ENCODE data around the gene TXNDC11. TPM values are rescaled to one million over a fixed set of nuclear protein-coding genes. Genes with fewer than 3 reads are reported as not detected.

Gene TXNDC11
- total and polyA plus RNA-seq, 2 donors (not counting 3 experiments of a cell fraction or from before 2014, with no cell fraction given) = 42.5 to 66.0 TPM

- Histone ChIP-seq H2AFZ (ENCODE audit: low read depth, low read length) (no peak overlapping the region), H3K27ac (ENCODE audit: insufficient read depth, low read depth, low read length) (no peak overlapping the region), H3K79me2 (ENCODE audit: control insufficient read depth, insufficient read depth, low read length) (no peaks in the 10 kb centered on the region), H3K27me3 (ENCODE audit: control insufficient read depth in 2 of 2, insufficient read depth in 2 of 2, low read length in 2 of 2) (no peaks in the 10 kb centered on the region), H3K4me1 (ENCODE audit: control insufficient read depth, extremely low read depth, insufficient read depth, low read length) (no peaks in the 10 kb centered on the region), H3K36me3 (ENCODE audit: control insufficient read depth in 2 of 2, extremely low read depth in 1 of 2, insufficient read depth in 2 of 2, low read length in 2 of 2) (no peaks in the 10 kb centered on the region), H3K4me3 (replicated peaks in 1 of 3; ENCODE audit: insufficient read depth in 1 of 3, low read depth in 1 of 3, low read length in 3 of 3) (no peak overlapping the region), H3K4me2 (ENCODE audit: insufficient read depth, low read length) (no peak overlapping the region), H3K9me3 (replicated peaks; ENCODE audit: control insufficient read depth, insufficient read depth, low read length) (no peaks in the 10 kb centered on the region), H3K9ac (replicated peaks; ENCODE audit: extremely low read depth, insufficient read depth, low read length) (no peak overlapping the region), H3K9me1 (replicated peaks; ENCODE audit: control insufficient read depth, extremely low read depth, insufficient read depth, low read length) (no peaks in the 10 kb centered on the region), H4K20me1 (replicated peaks; ENCODE audit: control insufficient read depth, extremely low read depth, insufficient read depth, low read length) (no peaks in the 10 kb centered on the region)
- no peak for FAIRE-seq
- intact Hi-C loops (cut with micrococcal nuclease) = no loop called here
- BruUV-seq (replicated peaks) = no TSS peak
- ChIA-PET CTCF (interaction anchor here (1.3 kb wide), 2 partner anchors 241 to 243 kb away, joined by 3 to 4 read pairs; no protein-coding TSS in a partner anchor), POLR2A (no interaction called here)
- no peak for DNase-seq (ENCODE audit: low read depth, low spot score)
- dilution Hi-C loops (cut with MboI; ENCODE audit: extremely low pct_ligation_motif_present, low sequenced_read_pairs) = no loop called here
- no peak for TF ChIP-seq POLR2AphosphoS5 (IDR thresholded peaks at IDR 0.05; ENCODE audit: insufficient read depth, low read depth, low read length)
- TF ChIP-seq GATA2 (IDR thresholded peaks at IDR 0.05; ENCODE audit: insufficient read depth, insufficient read length, low read depth, low read length) = no peak
- TF ChIP-seq JUN (IDR thresholded peaks at IDR 0.05; ENCODE audit: borderline replicate concordance, insufficient read depth, insufficient read length, low read depth) = no peak
- no peak for TF ChIP-seq EZH2 (IDR thresholded peaks at IDR 0.05; ENCODE audit: borderline replicate concordance, low read depth, low read length, severe bottlenecking)
- TF ChIP-seq MYC (IDR thresholded peaks at IDR 0.05; ENCODE audit: low read depth, low read length) = no peak
- no peak for TF ChIP-seq POLR2A (IDR thresholded peaks at IDR 0.05; ENCODE audit: low read depth, low read length)
- TF ChIP-seq, protein P1, sequence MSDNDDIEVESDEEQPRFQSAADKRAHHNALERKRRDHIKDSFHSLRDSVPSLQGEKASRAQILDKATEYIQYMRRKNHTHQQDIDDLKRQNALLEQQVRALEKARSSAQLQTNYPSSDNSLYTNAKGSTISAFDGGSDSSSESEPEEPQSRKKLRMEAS (IDR thresholded peaks at IDR 0.05; ENCODE audit: insufficient read depth, insufficient read length) = no peak
- TF ChIP-seq FOS (IDR thresholded peaks at IDR 0.05; ENCODE audit: borderline replicate concordance, insufficient read depth, low read length) = no peak
- TF ChIP-seq, protein P2, sequence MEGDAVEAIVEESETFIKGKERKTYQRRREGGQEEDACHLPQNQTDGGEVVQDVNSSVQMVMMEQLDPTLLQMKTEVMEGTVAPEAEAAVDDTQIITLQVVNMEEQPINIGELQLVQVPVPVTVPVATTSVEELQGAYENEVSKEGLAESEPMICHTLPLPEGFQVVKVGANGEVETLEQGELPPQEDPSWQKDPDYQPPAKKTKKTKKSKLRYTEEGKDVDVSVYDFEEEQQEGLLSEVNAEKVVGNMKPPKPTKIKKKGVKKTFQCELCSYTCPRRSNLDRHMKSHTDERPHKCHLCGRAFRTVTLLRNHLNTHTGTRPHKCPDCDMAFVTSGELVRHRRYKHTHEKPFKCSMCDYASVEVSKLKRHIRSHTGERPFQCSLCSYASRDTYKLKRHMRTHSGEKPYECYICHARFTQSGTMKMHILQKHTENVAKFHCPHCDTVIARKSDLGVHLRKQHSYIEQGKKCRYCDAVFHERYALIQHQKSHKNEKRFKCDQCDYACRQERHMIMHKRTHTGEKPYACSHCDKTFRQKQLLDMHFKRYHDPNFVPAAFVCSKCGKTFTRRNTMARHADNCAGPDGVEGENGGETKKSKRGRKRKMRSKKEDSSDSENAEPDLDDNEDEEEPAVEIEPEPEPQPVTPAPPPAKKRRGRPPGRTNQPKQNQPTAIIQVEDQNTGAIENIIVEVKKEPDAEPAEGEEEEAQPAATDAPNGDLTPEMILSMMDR (IDR thresholded peaks at IDR 0.05; ENCODE audit: extremely low read depth in 1 of 2, insufficient read depth in 1 of 2, low read depth in 1 of 2, low read length in 2 of 2) = no peak
Observed at GRCh38 chr16:11649276-11649675, 93.4 kb downstream of the TXNDC11 start.

All from endothelial cell of umbilical vein (primary cell).